Stimulated activated naive CD8-positive, alpha-beta T cell treated with anti-CD3 and anti-CD28 coated beads, Interleukin-15, Interleukin-2, amounts not matched to agents 100 ng/mL and 50 ng/mL, for 24 hours (primary cell): ENCODE results near the gene AMPD1.

Source experiments
- H3K27ac Mint-ChIP-seq: one replicate; pipeline ENCODE4 v1.8.0; 2021; ENCODE audit warnings: mild to moderate bottlenecking, mixed read lengths
- H3K27me3 Mint-ChIP-seq: one replicate; pipeline ENCODE4 v1.8.0; 2021; ENCODE audit warnings: mixed read lengths
- H3K36me3 Mint-ChIP-seq: one replicate; pipeline ENCODE4 v1.8.0; 2021; ENCODE audit warnings: low read depth, mixed read lengths
- H3K4me1 Mint-ChIP-seq: one replicate; pipeline ENCODE4 v1.8.0; 2021; ENCODE audit warnings: low read depth, mixed read lengths
- H3K4me3 Mint-ChIP-seq: one replicate; pipeline ENCODE4 v1.8.0; 2021; ENCODE audit warnings: mild to moderate bottlenecking, mixed read lengths
- H3K9me3 Mint-ChIP-seq: one replicate; pipeline ENCODE4 v1.8.0; 2021; ENCODE audit warnings: mixed read lengths

The AMPD1 gene

GRCh38 chr1:114676115-114676514 is 19.2 kb downstream of the AMPD1 start:
- peaks cover 36% of the 10 kb centered on the region for H3K27me3 Mint-ChIP-seq
- H3K4me3 Mint-ChIP-seq, result no peak overlapping the region
- H3K36me3 Mint-ChIP-seq, result no peaks in the 10 kb centered on the region
- H3K4me1 Mint-ChIP-seq, result peaks cover 3% of the 10 kb centered on the region
- H3K9me3 Mint-ChIP-seq, result no peaks in the 10 kb centered on the region
- no peak overlapping the region for H3K27ac Mint-ChIP-seq

GRCh38 chr1:114671939-114672275 is 23.4 kb downstream of the AMPD1 start:
- Mint-ChIP-seq H3K9me3 (no peaks in the 10 kb centered on the region), H3K4me3 (no peak overlapping the region), H3K36me3 (no peaks in the 10 kb centered on the region), H3K27ac (no peak overlapping the region), H3K27me3 (peaks cover 32% of the 10 kb centered on the region), H3K4me1 (peaks cover 12% of the 10 kb centered on the region)

- Mint-ChIP-seq H3K9me3 (no peaks in the 10 kb centered on the region), H3K36me3 (no peaks in the 10 kb centered on the region), H3K4me3 (no peak overlapping the region), H3K27me3 (peaks cover 29% of the 10 kb centered on the region), H3K27ac (no peak overlapping the region), H3K4me1 (peaks cover 12% of the 10 kb centered on the region)
These were observed 24.1 kb downstream of the AMPD1 start for GRCh38 chr1:114671011-114671938.

GRCh38 chr1:114670083-114671010 is 25.0 kb downstream of the AMPD1 start:
- peak overlapping the region; percentile 87 for H3K4me3 Mint-ChIP-seq
- H3K27ac Mint-ChIP-seq, result no peak overlapping the region

GRCh38 chr1:114669562-114670082 is 25.7 kb downstream of the AMPD1 start, which contains the start of gene DENND2C:
Gene DENND2C, minus strand, starts transcription at chr1:114670049. Its CDS starts 44,065 bp downstream, at chr1:114625984.
- Mint-ChIP-seq H3K9me3 (no peaks in the 10 kb centered on the region), H3K4me1 (peaks cover 12% of the 10 kb centered on the region), H3K36me3 (no peaks in the 10 kb centered on the region), H3K27ac (no peak within 1 kb of the TSS), H3K27me3 (peaks cover 25% of the 10 kb centered on the region), H3K4me3 (peak within 1 kb of the TSS; percentile 87)

More at GRCh38 chr1:114670083-114671010, 25.0 kb downstream of the AMPD1 start:
- H3K36me3 Mint-ChIP-seq, result no peaks in the 10 kb centered on the region
- peaks cover 27% of the 10 kb centered on the region for H3K27me3 Mint-ChIP-seq
- H3K4me1 Mint-ChIP-seq, result peaks cover 12% of the 10 kb centered on the region
- H3K9me3 Mint-ChIP-seq, result no peaks in the 10 kb centered on the region

- no peaks in the 10 kb centered on the region for H3K36me3 Mint-ChIP-seq
- no peak overlapping the region for H3K27ac Mint-ChIP-seq
- H3K4me3 Mint-ChIP-seq, result peak overlapping the region; percentile 87
- peaks cover 25% of the 10 kb centered on the region for H3K27me3 Mint-ChIP-seq
- peaks cover 12% of the 10 kb centered on the region for H3K4me1 Mint-ChIP-seq
- H3K9me3 Mint-ChIP-seq, result no peaks in the 10 kb centered on the region
These were observed 26.4 kb downstream of the AMPD1 start for GRCh38 chr1:114668784-114669561.

GRCh38 chr1:114668373-114668772 is 27.0 kb downstream of the AMPD1 start:
- H3K27ac Mint-ChIP-seq, result no peak overlapping the region
- no peak overlapping the region for H3K4me3 Mint-ChIP-seq
- H3K27me3 Mint-ChIP-seq, result peaks cover 23% of the 10 kb centered on the region
- H3K4me1 Mint-ChIP-seq, result peaks cover 12% of the 10 kb centered on the region
- H3K36me3 Mint-ChIP-seq, result no peaks in the 10 kb centered on the region
- no peaks in the 10 kb centered on the region for H3K9me3 Mint-ChIP-seq

- Mint-ChIP-seq H3K4me3 (no peak overlapping the region), H3K9me3 (no peaks in the 10 kb centered on the region), H3K36me3 (no peaks in the 10 kb centered on the region), H3K4me1 (peaks cover 12% of the 10 kb centered on the region), H3K27me3 (peaks cover 21% of the 10 kb centered on the region), H3K27ac (no peak overlapping the region)
These were observed 28.4 kb downstream of the AMPD1 start for GRCh38 chr1:114666954-114667353.

GRCh38 chr1:114660238-114660637 is 35.1 kb downstream of the AMPD1 start:
- no peak overlapping the region for H3K27ac Mint-ChIP-seq
- no peaks in the 10 kb centered on the region for H3K36me3 Mint-ChIP-seq
- no peaks in the 10 kb centered on the region for H3K9me3 Mint-ChIP-seq
- H3K4me3 Mint-ChIP-seq, result no peak overlapping the region
- H3K4me1 Mint-ChIP-seq, result no peaks in the 10 kb centered on the region
- peaks cover 28% of the 10 kb centered on the region for H3K27me3 Mint-ChIP-seq

- Mint-ChIP-seq H3K4me3 (no peak overlapping the region), H3K36me3 (no peaks in the 10 kb centered on the region), H3K27me3 (no peaks in the 10 kb centered on the region), H3K9me3 (no peaks in the 10 kb centered on the region), H3K4me1 (no peaks in the 10 kb centered on the region), H3K27ac (no peak overlapping the region)
These were observed 43.5 kb downstream of the AMPD1 start for GRCh38 chr1:114651893-114652292.

GRCh38 chr1:114648503-114648902 is 46.8 kb downstream of the AMPD1 start:
- Mint-ChIP-seq H3K4me1 (no peaks in the 10 kb centered on the region), H3K27ac (no peak overlapping the region), H3K27me3 (no peaks in the 10 kb centered on the region), H3K9me3 (no peaks in the 10 kb centered on the region), H3K36me3 (no peaks in the 10 kb centered on the region), H3K4me3 (no peak overlapping the region)

- H3K27me3 Mint-ChIP-seq, result peaks cover 7% of the 10 kb centered on the region
- no peaks in the 10 kb centered on the region for H3K4me1 Mint-ChIP-seq
- H3K9me3 Mint-ChIP-seq, result no peaks in the 10 kb centered on the region
- H3K4me3 Mint-ChIP-seq, result no peak overlapping the region
- H3K36me3 Mint-ChIP-seq, result no peaks in the 10 kb centered on the region
- H3K27ac Mint-ChIP-seq, result no peak overlapping the region
These were observed 54.0 kb downstream of the AMPD1 start for GRCh38 chr1:114641377-114641776.

- H3K27me3 Mint-ChIP-seq, result peaks cover 7% of the 10 kb centered on the region
- no peaks in the 10 kb centered on the region for H3K36me3 Mint-ChIP-seq
- no peaks in the 10 kb centered on the region for H3K9me3 Mint-ChIP-seq
- H3K4me1 Mint-ChIP-seq, result no peaks in the 10 kb centered on the region
- H3K4me3 Mint-ChIP-seq, result no peak overlapping the region
- no peak overlapping the region for H3K27ac Mint-ChIP-seq
These were observed 56.4 kb downstream of the AMPD1 start for GRCh38 chr1:114638910-114639309.

- H3K27me3 Mint-ChIP-seq, result peaks cover 26% of the 10 kb centered on the region
- H3K4me1 Mint-ChIP-seq, result no peaks in the 10 kb centered on the region
- no peaks in the 10 kb centered on the region for H3K36me3 Mint-ChIP-seq
- H3K9me3 Mint-ChIP-seq, result peaks cover 4% of the 10 kb centered on the region
- H3K27ac Mint-ChIP-seq, result no peak overlapping the region
- H3K4me3 Mint-ChIP-seq, result no peak overlapping the region
These were observed 62.9 kb downstream of the AMPD1 start for GRCh38 chr1:114632427-114632826.
